GM19455 (cell line): ENCODE data around the gene TPD52L1.

Source experiments
- ATAC-seq: cut with Tn5 transposase; IDR thresholded peaks from one replicate; pipeline ENCODE4 v1.9.1; 2021; ENCODE audit not compliant: unreplicated experiment

TPD52L1 gene

DNA sequence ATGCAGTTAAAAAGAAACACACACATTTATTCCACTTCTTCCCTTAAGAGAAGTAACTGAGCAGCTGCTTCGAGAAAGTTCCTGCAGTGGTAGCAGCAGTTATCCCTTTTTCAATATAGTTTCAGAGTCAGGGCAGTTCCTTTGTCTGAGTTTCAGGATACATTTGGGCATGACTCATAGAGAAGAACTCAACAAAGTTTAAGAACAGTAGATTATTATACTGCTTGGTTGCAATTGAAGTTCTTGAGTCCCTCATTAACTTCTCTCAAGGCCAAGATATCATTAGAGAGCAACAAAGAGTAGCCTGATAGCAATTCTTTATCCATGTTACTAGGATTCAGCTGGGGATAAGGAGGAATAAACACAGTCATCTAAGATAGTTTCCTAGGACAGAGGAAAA lies 54.4 kb downstream of the TPD52L1 start:
- ATAC-seq, result no peak

DNA sequence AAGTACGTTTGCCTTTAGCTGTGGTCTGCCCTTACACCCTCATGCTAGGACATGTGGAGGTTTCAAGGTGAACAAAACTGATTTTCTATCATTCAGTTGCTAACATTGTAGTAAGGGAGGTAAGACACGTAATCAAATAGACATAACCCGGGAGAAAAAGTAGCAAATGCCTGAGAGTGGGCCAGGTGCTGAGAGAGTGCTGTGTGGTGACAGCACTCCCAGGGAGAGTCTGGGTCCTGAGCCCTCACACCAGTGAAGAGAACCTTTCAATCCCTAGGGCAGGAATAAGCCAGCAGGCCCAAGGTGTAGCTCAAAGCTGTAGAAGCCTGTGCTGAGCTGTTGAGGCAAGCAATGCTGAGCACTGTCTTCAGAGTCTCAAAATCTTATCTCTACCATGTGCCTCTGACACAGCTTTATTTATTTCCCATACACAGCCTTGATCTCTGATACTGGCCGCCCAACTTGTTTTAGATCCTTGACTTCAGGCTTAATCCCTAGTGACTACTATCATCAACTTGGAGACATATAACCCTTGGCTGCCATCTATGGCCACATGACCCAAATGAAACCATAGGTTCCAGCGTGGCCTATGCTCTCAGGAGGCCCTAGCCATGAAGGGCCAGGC lies 55.2 kb downstream of the TPD52L1 start:
- no peak for ATAC-seq

DNA sequence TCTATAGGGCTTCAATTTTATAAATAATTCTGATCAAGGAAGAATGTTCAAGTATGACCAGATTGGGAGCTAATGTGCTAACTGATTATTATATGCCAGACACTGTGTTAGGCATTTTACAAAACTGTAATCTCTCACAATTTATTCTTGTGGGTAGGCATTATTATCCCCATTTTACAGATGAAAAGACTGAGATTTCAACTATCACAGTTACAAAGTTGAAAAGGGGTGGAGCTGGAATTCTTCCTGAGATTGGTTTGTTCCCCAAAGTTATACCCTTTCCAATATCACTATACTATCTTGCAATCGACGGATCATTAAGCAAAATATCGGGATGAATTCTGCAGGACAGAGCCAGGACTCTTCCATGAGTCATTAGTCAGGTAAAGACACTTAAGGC lies 57.1 kb downstream of the TPD52L1 start:
- ATAC-seq, result no peak

DNA sequence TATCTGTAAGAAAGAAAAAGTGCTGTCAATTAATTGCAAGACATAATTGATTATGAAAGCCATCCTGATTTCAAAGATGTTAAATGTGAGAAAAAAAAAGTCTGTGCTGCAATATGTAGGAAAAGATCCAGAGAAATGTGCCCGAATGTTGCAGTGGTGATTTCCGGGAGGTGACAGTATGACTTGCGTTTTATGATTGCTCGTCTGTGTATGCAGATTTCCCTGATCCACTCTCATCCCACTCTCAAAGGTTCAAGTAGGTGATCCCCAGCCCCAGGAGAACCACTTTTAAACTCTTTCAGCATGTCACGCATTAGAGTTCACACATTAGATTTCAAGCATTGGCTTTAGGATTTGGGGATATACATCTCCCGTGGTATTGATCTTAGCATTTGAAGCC lies 57.8 kb downstream of the TPD52L1 start:
- no peak for ATAC-seq

DNA sequence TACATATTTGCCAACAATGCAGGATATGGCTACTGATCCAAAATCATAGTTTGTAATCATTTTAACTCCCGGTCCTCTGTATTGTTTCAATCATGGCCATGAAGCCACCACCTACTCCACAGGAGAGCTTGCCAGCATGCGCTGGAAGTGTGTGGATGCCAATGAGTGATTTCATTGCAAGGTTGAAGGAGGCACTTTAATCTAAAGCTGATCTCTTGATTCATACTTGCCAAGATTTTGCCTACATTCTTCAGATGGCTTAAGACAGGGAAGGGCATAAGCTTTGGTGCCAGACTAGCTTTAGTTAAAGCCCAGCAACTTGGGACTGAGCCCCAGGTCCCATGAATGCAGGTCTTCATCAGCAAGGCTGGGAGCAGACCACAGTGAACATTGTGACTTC lies 58.8 kb downstream of the TPD52L1 start:
- no peak for ATAC-seq

DNA sequence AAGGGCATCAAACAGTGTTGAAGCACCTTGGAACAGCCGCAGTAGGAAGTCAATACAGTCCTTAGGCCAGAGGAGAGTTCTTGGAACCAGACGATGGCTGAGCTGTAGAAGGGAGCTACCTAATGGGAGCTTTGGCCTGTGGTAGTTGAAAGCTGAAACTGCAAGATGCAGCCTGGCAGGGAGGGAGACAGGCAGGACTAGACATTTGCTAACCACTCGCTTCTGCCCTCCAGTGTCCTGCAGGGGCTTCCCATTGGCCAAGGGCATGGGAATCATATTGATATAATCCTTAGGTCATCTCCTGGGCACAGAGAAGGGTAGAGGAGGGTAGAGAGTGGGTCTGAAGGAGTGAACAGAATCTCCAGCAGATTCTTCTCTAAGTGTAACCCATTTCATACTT lies 60.4 kb downstream of the TPD52L1 start:
- no peak for ATAC-seq

DNA sequence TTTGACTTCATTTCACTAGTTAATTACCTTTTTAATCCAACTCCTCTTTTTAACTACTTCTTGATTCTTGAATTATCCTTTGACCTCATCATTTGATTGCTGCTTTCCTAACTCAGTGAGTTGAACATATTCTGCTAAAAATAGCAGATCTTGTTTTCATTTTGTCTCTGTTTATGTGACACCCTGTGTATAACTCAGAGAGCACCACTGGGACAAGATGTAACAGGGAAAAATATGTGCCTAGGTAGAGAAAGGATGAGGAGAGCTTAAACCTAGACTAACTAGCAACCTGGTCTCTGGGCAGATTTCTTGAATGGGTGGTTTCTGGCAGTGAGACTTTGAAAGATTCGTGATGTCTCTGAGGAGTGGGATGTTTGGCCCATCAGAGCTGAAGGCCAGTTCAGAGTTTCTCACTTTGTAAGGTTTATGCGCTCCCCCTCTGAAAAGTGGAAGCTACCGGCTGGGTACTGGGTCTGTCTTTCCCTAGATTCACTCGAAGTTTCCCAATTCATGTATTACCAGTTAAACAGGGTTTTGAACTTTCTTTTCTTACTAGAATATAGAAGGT lies 61.8 kb downstream of the TPD52L1 start:
- ATAC-seq, result no peak

DNA sequence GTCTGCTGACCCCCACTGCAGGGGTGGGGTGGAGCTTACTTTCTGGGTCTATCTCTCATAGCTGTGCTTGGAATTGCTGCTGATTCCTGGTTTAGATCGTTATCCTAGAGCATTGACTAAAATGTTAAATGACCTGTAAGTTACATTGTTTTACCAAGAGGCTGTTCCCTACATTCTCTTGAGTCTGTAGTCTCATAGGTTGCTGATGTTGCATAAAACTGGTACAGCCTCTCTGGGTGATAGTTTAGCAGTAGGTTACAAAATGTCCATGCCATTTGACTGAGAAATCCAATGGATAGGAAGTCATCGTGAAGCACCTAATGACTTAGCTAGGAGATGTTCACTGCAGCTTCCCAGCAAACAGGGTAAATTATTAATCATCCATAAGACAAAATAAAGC lies 62.4 kb downstream of the TPD52L1 start:
- ATAC-seq, result no peak

DNA sequence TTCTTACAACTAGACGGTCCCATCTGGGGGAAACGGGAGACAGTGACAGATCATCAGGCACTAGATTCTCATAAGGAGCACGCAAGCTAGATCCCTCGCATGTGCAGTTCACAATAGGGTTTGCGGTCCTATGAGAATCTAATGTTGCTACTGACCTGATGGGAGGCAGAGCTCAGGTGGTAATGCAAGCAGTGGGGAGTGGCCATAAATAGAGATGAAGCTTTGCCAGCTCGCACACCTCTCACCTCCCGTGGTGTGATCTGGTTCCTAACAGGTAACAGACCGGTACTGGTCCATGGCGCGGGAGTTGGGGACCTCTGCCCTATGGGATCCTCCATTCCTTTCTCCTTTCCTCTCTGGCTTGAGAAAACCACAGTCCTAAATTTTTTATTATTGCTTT lies 63.8 kb downstream of the TPD52L1 start:
- no peak for ATAC-seq

DNA sequence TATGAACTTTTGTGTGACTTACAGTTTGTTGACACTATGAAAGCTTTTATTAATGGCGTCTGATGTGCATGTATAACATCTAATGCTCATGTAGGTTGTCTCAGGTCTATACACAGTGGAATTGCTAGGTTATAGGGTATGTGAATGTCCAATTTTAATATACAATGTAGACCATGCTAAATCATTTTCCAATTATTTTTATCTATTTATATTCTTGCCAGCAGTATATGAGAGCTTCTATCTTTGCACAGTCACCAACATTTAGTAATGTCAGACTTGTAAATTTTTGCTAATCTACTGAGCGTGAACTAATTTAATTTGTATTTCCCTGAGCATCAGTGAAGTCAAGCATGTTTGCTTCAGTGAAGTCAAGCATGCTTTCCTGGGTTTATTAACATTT lies 64.4 kb downstream of the TPD52L1 start:
- no peak for ATAC-seq

DNA sequence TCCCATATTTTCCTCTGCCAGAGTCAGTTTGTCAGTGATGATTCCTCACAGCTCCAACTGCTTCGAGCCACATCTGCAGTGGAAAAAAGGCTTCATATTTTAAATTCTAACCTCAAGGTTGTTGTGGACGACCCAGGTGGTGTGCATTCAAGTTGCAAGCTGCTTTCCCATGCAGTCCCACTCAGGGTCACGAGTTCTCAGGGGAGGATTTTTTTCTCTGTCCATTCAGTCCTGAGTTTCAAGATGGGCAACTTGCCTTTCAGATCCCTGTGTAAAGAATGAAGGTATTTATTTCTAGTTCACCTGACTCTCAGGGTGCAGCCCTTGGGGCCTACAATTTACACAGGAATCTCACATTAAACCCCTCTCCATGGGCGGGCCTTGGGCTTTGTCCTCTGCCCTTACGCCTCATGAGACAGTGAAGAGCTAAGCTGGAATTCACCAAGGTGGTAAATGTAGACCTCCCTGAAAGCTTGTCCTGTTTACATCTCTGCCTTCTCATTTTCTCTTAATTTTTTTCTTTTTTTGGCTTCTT lies 65.9 kb downstream of the TPD52L1 start:
- no peak for ATAC-seq

DNA sequence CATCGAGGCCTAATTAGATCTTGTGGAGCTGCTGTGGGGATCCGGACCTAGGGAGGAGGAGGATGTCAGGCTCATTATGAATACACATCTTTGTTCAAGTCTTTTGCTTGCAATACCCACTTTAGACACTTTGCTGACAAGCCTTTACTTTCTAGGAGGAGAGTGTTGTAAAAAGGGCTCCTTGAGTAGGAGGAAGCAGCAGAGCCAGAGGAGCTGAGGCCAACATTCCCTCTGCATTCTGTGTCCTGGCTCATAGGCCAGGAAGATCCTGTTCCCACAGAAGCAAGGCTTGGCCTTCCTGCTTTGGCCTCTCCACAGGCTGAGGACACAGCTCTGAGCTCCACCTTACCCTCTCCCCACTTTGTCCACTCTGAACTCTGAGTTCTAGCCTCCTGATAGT lies 67.1 kb downstream of the TPD52L1 start:
- ATAC-seq, result no peak

DNA sequence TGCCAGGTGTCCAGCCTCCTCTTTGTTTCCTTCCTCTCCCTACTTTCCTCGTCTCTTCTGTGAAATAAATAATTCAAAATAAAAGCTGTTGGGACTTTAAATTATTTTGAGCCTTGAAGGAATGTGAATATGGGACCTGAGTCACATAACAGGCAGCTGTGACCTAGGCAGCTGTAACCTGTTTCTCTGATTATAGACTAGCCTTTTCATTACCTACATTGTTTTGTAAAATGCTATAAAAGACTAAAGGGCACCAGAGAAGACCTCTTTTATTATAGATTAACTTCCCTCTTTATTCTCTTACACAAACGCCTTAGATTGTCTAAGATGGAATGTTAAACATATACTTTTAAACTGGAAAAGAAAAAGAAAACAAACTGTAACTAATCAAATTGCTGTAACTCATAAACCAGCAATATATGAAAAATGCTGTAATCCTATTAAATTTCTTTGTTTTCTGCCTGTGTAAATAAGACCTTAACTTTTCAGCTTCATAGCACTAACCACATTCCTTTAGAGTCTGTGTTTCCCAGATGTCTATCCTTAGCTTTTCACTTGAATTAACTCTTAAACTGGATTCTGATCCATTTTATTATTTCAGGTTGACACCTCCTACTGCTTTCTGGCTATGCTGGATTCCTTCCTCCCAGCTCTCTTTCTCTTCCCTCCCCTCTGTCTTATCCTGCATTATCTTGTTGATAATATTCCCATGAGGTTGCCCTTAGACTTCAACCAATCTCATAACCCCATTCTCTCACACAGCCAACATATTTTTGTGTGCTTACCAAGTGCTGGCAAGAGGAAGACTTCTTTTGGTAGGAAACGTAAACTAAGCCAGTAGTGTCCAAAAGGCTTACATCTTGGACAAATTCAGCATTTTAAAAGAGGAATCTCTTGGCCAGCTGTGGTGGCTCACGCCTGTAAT lies 69.2 kb downstream of the TPD52L1 start:
- ATAC-seq, result no peak

DNA sequence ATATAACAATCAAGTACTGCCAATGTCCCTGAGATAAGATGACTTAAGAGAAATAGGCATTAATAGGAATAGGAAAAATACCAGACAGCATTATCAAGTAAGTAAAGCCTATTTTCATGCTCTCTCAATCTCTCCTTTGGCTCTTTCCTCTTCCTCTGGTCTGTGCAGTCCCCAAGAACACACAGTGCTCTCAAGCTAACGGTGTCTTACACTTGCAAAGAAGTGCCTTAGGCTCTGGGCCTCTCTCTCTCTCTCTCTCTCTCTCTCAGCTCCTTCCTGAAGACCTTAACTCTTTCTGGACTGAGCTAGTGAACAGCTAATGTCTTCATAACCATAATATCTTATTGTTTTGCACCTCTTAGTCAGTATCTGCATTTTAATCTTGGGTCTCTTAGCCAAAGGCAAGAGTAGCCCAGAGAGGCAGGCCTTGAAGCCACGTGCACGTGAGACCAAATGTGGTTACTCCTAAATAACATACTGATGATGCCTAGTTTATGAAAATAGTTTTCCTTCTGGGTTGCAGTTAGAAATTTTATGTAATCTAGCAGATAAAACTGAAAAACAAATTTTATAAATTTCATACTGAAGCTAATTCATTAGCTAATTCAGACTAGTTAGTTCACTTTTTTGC lies 70.8 kb downstream of the TPD52L1 start:
- ATAC-seq, result no peak

DNA sequence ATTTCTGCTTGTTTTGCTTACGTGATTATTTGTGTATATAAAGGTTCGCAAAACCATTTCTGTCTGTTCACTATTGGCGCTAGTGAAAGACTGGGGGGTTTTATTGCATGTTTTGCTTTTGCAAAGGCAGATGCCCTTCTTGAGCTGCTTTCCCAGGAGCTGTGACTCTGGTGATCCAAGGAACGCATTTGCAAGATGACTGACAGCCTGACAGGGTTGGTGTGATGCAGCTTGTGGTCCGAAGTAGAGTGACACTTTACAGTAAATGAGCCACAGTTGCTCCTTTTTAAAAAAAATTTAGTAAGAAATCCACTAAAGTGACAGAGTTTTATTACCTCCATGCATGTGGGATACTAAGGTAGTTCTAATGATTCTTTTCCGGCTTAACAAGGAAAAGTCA lies 73.7 kb downstream of the TPD52L1 start:
- no peak for ATAC-seq

DNA sequence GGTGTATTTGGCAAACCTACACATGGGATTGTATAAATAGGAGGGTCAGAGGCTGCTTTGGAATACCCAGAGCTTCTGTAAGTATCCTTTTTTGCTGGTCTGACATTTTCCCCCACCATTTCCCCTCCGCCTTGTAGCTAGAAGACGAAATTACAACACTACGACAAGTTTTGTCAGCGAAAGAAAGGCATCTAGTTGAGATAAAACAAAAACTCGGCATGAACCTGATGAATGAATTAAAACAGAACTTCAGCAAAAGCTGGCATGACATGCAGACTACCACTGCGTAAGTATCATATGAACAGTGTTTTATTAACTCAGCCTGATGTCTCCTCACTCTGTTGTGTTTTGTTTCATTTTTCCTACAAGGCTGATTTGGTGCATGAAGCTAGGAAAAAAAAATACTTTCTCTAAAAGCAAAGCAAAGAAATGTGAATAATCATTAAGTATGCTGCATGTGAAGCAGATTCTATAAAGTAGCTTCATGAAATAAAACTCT lies 75.5 kb downstream of the TPD52L1 start:
- ATAC-seq, result no peak

DNA sequence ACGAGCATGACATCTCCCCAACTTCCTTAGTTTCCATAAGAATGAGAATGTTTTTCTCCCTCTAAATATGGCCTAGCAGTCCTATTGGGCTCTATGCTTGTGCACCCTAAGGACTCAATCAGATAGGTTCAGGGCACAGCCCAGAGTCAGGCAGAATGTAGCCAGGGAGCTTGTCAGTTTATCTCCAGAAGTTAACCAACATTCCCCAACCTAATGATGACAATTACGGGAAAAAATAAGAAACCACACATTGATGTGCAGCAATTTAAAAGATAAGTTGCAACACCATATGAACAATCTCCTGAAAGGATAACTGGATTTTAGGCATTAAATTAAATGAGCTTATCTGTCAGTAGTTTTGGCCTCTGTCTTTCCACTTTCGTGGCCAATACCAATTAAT lies 77.1 kb downstream of the TPD52L1 start:
- no peak for ATAC-seq

DNA sequence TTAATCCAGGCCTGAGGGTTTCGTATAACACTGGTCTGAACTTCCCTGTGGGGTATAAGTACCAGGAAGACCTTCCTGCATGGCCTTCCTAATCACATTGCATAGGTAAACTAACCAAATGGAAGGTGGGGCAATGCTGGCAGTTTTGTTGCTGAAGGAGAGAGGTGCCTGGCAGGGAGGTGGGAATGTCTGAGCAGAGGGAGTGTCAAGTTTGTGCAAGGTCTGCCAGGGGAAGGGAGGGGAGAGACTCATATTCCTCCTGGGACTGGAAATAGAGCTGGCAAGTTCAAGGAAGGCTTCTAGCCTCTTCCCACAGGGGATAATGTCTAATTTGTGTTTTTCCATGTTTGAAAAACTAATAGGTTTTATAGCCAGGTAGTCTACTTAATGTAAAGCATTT lies 77.6 kb downstream of the TPD52L1 start:
- no peak for ATAC-seq

DNA sequence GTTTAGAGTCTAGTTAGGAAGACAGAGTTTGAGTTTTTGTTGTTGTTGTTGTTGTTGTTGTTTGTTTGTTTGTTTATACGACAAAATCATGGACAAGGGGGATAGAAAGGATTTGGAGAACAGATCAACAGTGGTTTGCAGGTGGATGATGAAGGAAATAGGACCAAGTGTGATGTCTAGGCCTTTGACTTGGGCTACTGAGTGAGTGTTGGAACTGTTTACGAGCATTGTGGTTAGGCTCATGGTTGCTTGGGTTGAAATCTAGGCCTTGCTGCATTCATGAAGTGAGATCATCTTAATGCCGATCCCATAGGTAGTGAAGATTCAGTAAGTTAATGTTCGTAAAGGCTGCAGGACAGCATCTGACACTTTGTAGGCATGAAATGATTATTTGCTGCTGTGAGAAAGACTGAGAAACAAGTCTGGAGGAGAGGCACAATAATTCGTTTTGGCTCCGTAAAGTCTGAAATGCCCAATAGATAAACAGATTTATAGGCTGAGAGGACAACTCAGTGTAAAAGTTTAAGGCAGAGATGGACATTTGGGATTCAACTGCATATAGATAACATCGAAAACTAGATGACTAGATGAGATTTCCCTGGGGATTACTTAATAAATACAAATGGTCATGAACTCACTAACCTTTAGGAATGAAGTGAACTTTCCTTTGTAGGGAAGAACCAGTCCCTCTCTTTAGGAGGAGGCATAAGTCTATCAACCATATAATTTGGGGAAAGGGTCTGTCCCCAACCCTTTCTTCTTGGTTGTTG lies 78.2 kb downstream of the TPD52L1 start:
- no peak for ATAC-seq

DNA sequence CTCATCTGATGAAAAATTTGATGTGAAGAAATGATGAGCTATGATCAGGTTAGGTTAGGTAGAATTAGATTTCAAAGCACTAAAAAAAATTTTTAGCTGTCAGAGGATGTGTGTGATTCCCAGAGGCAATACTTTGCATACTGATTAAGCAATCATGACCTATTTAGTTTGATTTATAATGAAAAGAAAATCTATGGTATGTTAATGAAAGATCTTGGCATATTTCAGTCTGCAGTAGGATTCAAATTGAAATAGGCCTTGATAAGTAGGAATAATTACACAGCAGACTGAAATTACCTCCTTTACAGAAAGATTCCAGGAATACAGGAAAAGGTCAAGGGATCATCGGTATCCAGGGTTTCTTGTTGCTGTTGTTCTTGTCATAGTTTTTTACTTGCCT lies 78.9 kb downstream of the TPD52L1 start:
- no peak for ATAC-seq

DNA sequence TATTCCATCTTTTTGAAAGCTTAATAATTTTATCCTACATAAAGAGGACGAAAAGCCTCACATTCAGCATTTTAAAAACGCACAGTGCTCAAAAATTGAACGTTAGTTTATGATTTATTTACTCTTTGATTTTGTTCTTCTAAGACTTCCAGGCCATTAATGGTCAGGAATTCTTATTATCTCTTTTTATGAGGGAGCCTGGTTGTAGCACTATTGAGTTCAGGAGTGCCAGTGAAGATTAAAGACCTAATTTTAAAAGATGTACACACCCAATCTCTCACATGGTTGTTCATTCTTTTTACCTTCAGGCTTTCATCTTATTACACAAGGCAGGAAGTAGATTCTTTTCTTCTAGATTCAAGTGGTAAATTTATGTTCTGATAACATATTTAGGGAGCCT lies 79.6 kb downstream of the TPD52L1 start:
- no peak for ATAC-seq
